ENCODE measurements around the gene ARHGAP22. TPM values are rescaled to one million over a fixed set of nuclear protein-coding genes. Genes with fewer than 3 reads are reported as not detected.

ARHGAP22 gene
- total RNA-seq, 3 donors from 2014 or later (not counting 1 experiment from before 2014, with no cell fraction given) = 0.21 to 0.40 TPM; not detected in 1

DNA sequence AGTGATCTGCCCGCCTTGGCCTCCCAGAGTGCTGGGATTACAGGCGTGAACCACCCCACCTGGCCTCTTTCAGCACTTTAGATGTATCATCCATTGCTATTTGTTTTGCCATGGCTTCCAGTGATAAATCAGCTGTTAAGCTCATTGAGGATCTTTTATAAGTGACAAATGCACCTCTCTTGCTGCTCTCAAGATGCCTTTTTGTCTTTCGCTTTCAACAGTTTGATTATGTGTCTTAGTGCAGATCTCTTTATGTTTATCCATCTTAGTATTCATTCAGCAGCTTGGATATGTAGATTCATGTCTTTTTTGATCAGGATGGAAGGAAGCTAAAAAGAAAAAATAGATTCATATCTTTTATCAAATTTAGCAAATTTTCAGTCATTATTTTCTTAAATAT, 192.8 kb downstream of the ARHGAP22 start:
- H3K27ac ChIP-seq (ENCODE audit: low read length) = no peak overlapping the region
- H3K4me1 Mint-ChIP-seq = no peaks in the 10 kb centered on the region
- H3K27me3 Mint-ChIP-seq (ENCODE audit: low read depth in 2 of 2) = no peaks in the 10 kb centered on the region
- WGBS (ENCODE audit: insufficient coverage) = 98% methylated on average over 2 of the region's 3 CpGs
- H3K4me3 Mint-ChIP-seq = no peak overlapping the region
- no peak overlapping the region for H3K27ac Mint-ChIP-seq
- peaks cover 11% of the 10 kb centered on the region for H3K36me3 Mint-ChIP-seq
- no peaks in the 10 kb centered on the region for H3K9me3 ChIP-seq (ENCODE audit: control insufficient read depth, insufficient read depth, low read length)
- H3K36me3 ChIP-seq (ENCODE audit: control insufficient read depth, insufficient read depth, low read length) = peaks cover 18% of the 10 kb centered on the region
- no peaks in the 10 kb centered on the region for H3K4me1 ChIP-seq (ENCODE audit: control insufficient read depth, insufficient read depth, low read length)
- DNase-seq = no peak
- H3K4me3 ChIP-seq (ENCODE audit: low read length) = no peak overlapping the region
- no peaks in the 10 kb centered on the region for H3K27me3 ChIP-seq (ENCODE audit: control insufficient read depth, insufficient read depth, low read length)
- H3K9me3 Mint-ChIP-seq = peaks cover 2 to 8% of the 10 kb centered on the region in 2 donors
- TF ChIP-seq, protein P1, sequence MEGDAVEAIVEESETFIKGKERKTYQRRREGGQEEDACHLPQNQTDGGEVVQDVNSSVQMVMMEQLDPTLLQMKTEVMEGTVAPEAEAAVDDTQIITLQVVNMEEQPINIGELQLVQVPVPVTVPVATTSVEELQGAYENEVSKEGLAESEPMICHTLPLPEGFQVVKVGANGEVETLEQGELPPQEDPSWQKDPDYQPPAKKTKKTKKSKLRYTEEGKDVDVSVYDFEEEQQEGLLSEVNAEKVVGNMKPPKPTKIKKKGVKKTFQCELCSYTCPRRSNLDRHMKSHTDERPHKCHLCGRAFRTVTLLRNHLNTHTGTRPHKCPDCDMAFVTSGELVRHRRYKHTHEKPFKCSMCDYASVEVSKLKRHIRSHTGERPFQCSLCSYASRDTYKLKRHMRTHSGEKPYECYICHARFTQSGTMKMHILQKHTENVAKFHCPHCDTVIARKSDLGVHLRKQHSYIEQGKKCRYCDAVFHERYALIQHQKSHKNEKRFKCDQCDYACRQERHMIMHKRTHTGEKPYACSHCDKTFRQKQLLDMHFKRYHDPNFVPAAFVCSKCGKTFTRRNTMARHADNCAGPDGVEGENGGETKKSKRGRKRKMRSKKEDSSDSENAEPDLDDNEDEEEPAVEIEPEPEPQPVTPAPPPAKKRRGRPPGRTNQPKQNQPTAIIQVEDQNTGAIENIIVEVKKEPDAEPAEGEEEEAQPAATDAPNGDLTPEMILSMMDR (IDR thresholded peaks at IDR 0.05) = no peak
- ATAC-seq = no peak
- intact Hi-C loops (cut with micrococcal nuclease) = no loop called here

DNA sequence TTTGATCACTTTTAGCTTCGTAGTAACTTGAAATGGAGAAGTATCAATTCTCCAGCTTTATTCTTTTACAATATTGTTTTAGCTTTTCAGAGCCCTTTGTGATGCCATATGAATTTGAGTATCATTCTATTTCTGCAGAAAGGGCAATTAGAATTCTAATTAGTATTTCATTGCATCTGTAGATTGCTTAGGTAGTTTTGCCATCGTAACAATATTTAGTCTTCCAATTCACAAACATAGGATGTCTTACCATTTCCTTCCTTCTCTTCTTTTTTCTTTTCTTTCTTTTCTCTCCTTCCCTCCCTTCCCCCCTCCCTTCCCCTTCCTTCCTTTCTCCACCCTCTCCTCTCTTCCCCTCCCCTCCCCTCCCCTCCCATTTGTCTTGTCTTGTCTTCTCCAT, 193.4 kb downstream of the ARHGAP22 start:
- H3K27me3 ChIP-seq (ENCODE audit: control insufficient read depth, insufficient read depth, low read length) = no peaks in the 10 kb centered on the region
- H3K36me3 Mint-ChIP-seq = peaks cover 11% of the 10 kb centered on the region
- no peak overlapping the region for H3K27ac Mint-ChIP-seq
- no peaks in the 10 kb centered on the region for H3K4me1 ChIP-seq (ENCODE audit: control insufficient read depth, insufficient read depth, low read length)
- H3K36me3 ChIP-seq (ENCODE audit: control insufficient read depth, insufficient read depth, low read length) = peaks cover 18% of the 10 kb centered on the region
- H3K4me3 ChIP-seq (ENCODE audit: low read length) = no peak overlapping the region
- intact Hi-C loops (cut with micrococcal nuclease) = no loop called here
- 100% methylated on average over 1 of the region's 2 CpGs for WGBS (ENCODE audit: insufficient coverage)
- peaks cover 2 to 8% of the 10 kb centered on the region in 2 donors for H3K9me3 Mint-ChIP-seq
- no peaks in the 10 kb centered on the region for H3K27me3 Mint-ChIP-seq (ENCODE audit: low read depth in 2 of 2)
- TF ChIP-seq, protein P1 (IDR thresholded peaks at IDR 0.05) = no peak
- no peak for ATAC-seq
- H3K4me1 Mint-ChIP-seq = no peaks in the 10 kb centered on the region
- H3K9me3 ChIP-seq (ENCODE audit: control insufficient read depth, insufficient read depth, low read length) = no peaks in the 10 kb centered on the region
- H3K4me3 Mint-ChIP-seq = no peak overlapping the region
- no peak overlapping the region for H3K27ac ChIP-seq (ENCODE audit: low read length)
- DNase-seq = no peak

DNA sequence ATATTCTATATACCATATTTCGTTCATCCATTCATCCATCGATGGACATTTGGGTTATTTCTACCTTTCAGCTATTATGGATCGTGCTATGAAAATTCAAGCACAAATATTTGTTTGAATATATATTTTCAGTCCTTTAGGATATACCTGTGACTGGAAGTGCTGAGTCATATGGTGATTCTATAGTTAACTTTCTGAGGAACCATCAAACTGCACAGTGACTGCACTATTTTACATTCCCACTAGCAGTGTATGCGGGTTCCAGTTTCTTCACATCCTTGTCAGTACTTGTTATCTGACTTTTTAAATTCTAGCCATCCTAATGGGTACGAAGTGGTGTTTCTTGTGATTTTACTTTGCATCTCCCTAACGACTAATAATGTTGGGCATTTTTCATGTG, 194.4 kb downstream of the ARHGAP22 start:
- TF ChIP-seq, protein P1 (IDR thresholded peaks at IDR 0.05) = no peak
- H3K36me3 ChIP-seq (ENCODE audit: control insufficient read depth, insufficient read depth, low read length) = peaks cover 18% of the 10 kb centered on the region
- no peaks in the 10 kb centered on the region for H3K9me3 ChIP-seq (ENCODE audit: control insufficient read depth, insufficient read depth, low read length)
- peaks cover 2 to 8% of the 10 kb centered on the region in 2 donors for H3K9me3 Mint-ChIP-seq
- peaks cover 0 to 4% of the 10 kb centered on the region in 2 donors for H3K4me1 Mint-ChIP-seq
- H3K4me1 ChIP-seq (ENCODE audit: control insufficient read depth, insufficient read depth, low read length) = no peaks in the 10 kb centered on the region
- no peaks in the 10 kb centered on the region for H3K27me3 ChIP-seq (ENCODE audit: control insufficient read depth, insufficient read depth, low read length)
- WGBS (ENCODE audit: insufficient coverage) = 100% methylated on average over 5 of the region's 6 CpGs
- ATAC-seq (no peak), DNase-seq (no peak)
- peaks cover 11% of the 10 kb centered on the region for H3K36me3 Mint-ChIP-seq
- intact Hi-C loops (cut with micrococcal nuclease) = no loop called here
- no peak overlapping the region for H3K27ac ChIP-seq (ENCODE audit: low read length)
- no peak overlapping the region for H3K4me3 Mint-ChIP-seq
- no peak overlapping the region for H3K4me3 ChIP-seq (ENCODE audit: low read length)
- H3K27ac Mint-ChIP-seq = no peak overlapping the region
- H3K27me3 Mint-ChIP-seq (ENCODE audit: low read depth in 2 of 2) = no peaks in the 10 kb centered on the region

DNA sequence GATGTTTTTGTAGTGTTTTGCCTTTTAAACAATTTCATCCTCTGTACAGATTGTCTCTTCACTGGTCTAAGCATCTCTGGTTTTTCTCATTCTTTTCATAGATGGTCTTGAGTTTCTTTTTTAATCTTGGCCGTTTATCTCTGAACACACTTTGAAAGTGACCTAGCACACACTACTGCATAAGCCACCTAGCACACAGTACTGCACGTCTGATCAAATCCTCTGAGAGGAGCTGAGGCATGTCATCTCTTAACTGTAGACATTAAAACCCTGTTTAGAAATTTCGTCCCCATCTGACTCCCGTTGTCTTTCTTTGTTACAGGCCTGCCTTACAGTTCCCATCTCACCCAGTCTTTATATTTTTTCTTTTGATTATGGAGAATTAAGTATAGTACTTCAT, 198.2 kb downstream of the ARHGAP22 start:
- Mint-ChIP-seq H3K9me3 (no peaks in the 10 kb centered on the region), H3K36me3 (no peaks in the 10 kb centered on the region), H3K4me3 (no peak overlapping the region), H3K27ac (no peak overlapping the region), H3K27me3 (ENCODE audit: low read depth in 2 of 2) (no peaks in the 10 kb centered on the region), H3K4me1 (peaks cover 0 to 4% of the 10 kb centered on the region in 2 donors)
- intact Hi-C loops (cut with micrococcal nuclease) = no loop called here
- Histone ChIP-seq H3K27ac (ENCODE audit: low read length) (no peak overlapping the region), H3K4me1 (ENCODE audit: control insufficient read depth, insufficient read depth, low read length) (no peaks in the 10 kb centered on the region), H3K4me3 (ENCODE audit: low read length) (no peak overlapping the region), H3K27me3 (ENCODE audit: control insufficient read depth, insufficient read depth, low read length) (no peaks in the 10 kb centered on the region), H3K36me3 (ENCODE audit: control insufficient read depth, insufficient read depth, low read length) (peaks cover 17% of the 10 kb centered on the region), H3K9me3 (ENCODE audit: control insufficient read depth, insufficient read depth, low read length) (no peaks in the 10 kb centered on the region)
- ATAC-seq (no peak), DNase-seq (no peak)
- TF ChIP-seq, protein P1 (IDR thresholded peaks at IDR 0.05) = no peak
- 93% methylated on average over 3 of the region's 4 CpGs for WGBS (ENCODE audit: insufficient coverage)
